IMR-90 (cell line): Measurements from ENCODE around the gene CMSS1. TPM values are rescaled to one million over a fixed set of nuclear protein-coding genes. Genes with fewer than 3 reads are reported as not detected.
A peak's percentile ranks its signal among the peaks of the same experiment; 100 is the strongest.

Source experiments
- ATAC-seq: fragments of 200-7000 bp; cut with Tn5 transposase; 2 replicates; pipeline ENCODE4 v1.9.1; 2020; ENCODE audit warnings: low read depth, mild to moderate bottlenecking, moderate library complexity
- Bru-seq: library from RNA; stranded (reverse); fragments of 400-500 nt; gene quantifications from one replicate; lab custom pipeline; 2021; lab: Mats Ljungman, UMichigan
- BruChase-seq, 2 experiments: library from RNA; stranded (reverse); fragments of 400-500 nt; gene quantifications; one replicate each; lab custom pipeline; 2021; lab: Mats Ljungman, UMichigan
- BruUV-seq: library from RNA; stranded (reverse); fragments of 400-500 nt; replicated peaks from 2 replicates; lab custom pipeline; 2021; lab: Mats Ljungman, UMichigan
- CTCF ChIA-PET: fragments of 300-600 bp; formaldehyde crosslinking; extraction: SDS; loops from one replicate; lab custom pipeline; 2021; ENCODE audit warnings: antibody characterized with exemption; lab: Yijun Ruan, JAX
- POLR2A ChIA-PET: fragments of 300-600 bp; sonication (Branson Sonifier 250); formaldehyde crosslinking; loops from one replicate; lab custom pipeline; 2022; ENCODE audit warnings: antibody characterized with exemption; ENCODE audit not compliant: unreplicated experiment; lab: Charles Lee
- DNase-seq: peaks from one replicate; pipeline ENCODE4 v3.0.0; 2013
- H2AFZ ChIP-seq: replicated peaks from 2 replicates; pipeline ENCODE3; 2013; ENCODE audit warnings: low read length, mild to moderate bottlenecking; ENCODE audit not compliant: poor library complexity
- H2AK5ac ChIP-seq: 2 replicates; pipeline ENCODE4 v1.6.1; 2013; ENCODE audit warnings: low read depth, low read length, inconsistent platforms
- H2AK9ac ChIP-seq: replicated peaks from 2 replicates; pipeline ENCODE3; 2013; ENCODE audit warnings: mild to moderate bottlenecking, low read depth, low read length, moderate library complexity; ENCODE audit not compliant: poor library complexity
- H2BK120ac ChIP-seq: 2 replicates; pipeline ENCODE4 v1.6.1; 2013; ENCODE audit warnings: low read depth, low read length, inconsistent platforms
- H2BK15ac ChIP-seq: 3 replicates; pipeline ENCODE4 v1.6.1; 2013; ENCODE audit warnings: low read depth, low read length, inconsistent platforms
- H2BK20ac ChIP-seq: 2 replicates; pipeline ENCODE4 v1.6.1; 2013; ENCODE audit warnings: low read depth, mild to moderate bottlenecking, inconsistent platforms, low read length, moderate library complexity
- H2BK5ac ChIP-seq: 2 replicates; pipeline ENCODE4 v1.6.1; 2013; ENCODE audit warnings: mild to moderate bottlenecking, low read depth, low read length, inconsistent platforms; ENCODE audit not compliant: poor library complexity, severe bottlenecking
- H3K14ac ChIP-seq: replicated peaks from 2 replicates; pipeline ENCODE4 v1.6.1; 2013; ENCODE audit warnings: low read depth, low read length, inconsistent platforms
- H3K18ac ChIP-seq: 2 replicates; pipeline ENCODE4 v1.6.1; 2013; ENCODE audit warnings: low read depth, low read length, control low read depth
- H3K23ac ChIP-seq: 2 replicates; pipeline ENCODE4 v1.6.1; 2013; ENCODE audit warnings: low read depth, low read length, inconsistent platforms
- H3K27ac ChIP-seq: 2 replicates; pipeline ENCODE4 v1.5.1; 2013; ENCODE audit warnings: mild to moderate bottlenecking, control low read depth, low read length; ENCODE audit not compliant: insufficient read depth
- H3K27me3 ChIP-seq: 2 replicates; pipeline ENCODE4 v1.6.1; 2013; ENCODE audit warnings: low read length; ENCODE audit not compliant: control insufficient read depth, insufficient read depth
- H3K36me3 ChIP-seq: 2 replicates; pipeline ENCODE4 v1.6.1; 2013; ENCODE audit warnings: low read length, mixed read lengths; ENCODE audit not compliant: control insufficient read depth, insufficient read depth
- H3K4ac ChIP-seq: 2 replicates; pipeline ENCODE4 v1.6.1; 2013; ENCODE audit warnings: low read depth, low read length, inconsistent platforms
- H3K4me1 ChIP-seq: 2 replicates; pipeline ENCODE4 v1.6.1; 2013; ENCODE audit warnings: low read length, mixed read lengths; ENCODE audit not compliant: control insufficient read depth, insufficient read depth
- H3K4me2 ChIP-seq: 2 replicates; pipeline ENCODE4 v1.6.1; 2013; ENCODE audit warnings: low read depth, mild to moderate bottlenecking, control low read depth, low read length, moderate library complexity
- H3K4me3 ChIP-seq: 2 replicates; pipeline ENCODE4 v1.5.1; 2013; ENCODE audit warnings: low read depth, mild to moderate bottlenecking, control low read depth, low read length, moderate library complexity; ENCODE audit not compliant: insufficient read depth
- H3K56ac ChIP-seq: 2 replicates; pipeline ENCODE4 v1.6.1; 2013; ENCODE audit warnings: low read length, inconsistent platforms; ENCODE audit not compliant: insufficient read depth; ENCODE audit errors: extremely low read depth
- H3K79me1 ChIP-seq, 2 experiments: 2 replicates each; pipeline ENCODE4 v1.6.1; 2013; ENCODE audit warnings: low read length in 2 of 2, inconsistent platforms in 1 of 2, low read depth in 1 of 2
- H3K9ac ChIP-seq: 2 replicates; pipeline ENCODE4 v1.6.1; 2013; ENCODE audit warnings: low read depth, low read length, control low read depth
- H3K9me1 ChIP-seq: 2 replicates; pipeline ENCODE4 v1.6.1; 2013; ENCODE audit warnings: low read length, inconsistent platforms; ENCODE audit not compliant: insufficient read depth
- H3K9me3 ChIP-seq: 2 replicates; pipeline ENCODE4 v1.6.1; 2013; ENCODE audit warnings: low read length; ENCODE audit not compliant: control insufficient read depth, insufficient read depth
- H4K20me1 ChIP-seq: 2 replicates; pipeline ENCODE4 v1.6.1; 2013; ENCODE audit warnings: low read length, inconsistent platforms; ENCODE audit not compliant: insufficient read depth
- H4K5ac ChIP-seq: 2 replicates; pipeline ENCODE4 v1.6.1; 2013; ENCODE audit warnings: mild to moderate bottlenecking, low read depth, low read length, control low read depth
- H4K8ac ChIP-seq, 2 experiments: 2 replicates each; pipeline ENCODE4 v1.6.1; 2013; ENCODE audit warnings: low read depth in 2 of 2, low read length in 2 of 2, control low read depth in 1 of 2, inconsistent platforms in 1 of 2
- H4K91ac ChIP-seq: 2 replicates; pipeline ENCODE4 v1.6.1; 2013; ENCODE audit warnings: low read depth, low read length, inconsistent platforms; ENCODE audit not compliant: insufficient read depth
- BHLHE40 ChIP-seq: fragments of 150-350 bp; IDR thresholded peaks from 2 replicates; pipeline ENCODE4 v1.6.1; 2016; ENCODE audit warnings: mild to moderate bottlenecking, low read depth, low read length
- CEBPB ChIP-seq: IDR thresholded peaks from 2 replicates; pipeline ENCODE4 v1.6.1; 2012; ENCODE audit warnings: low read depth, low read length, improper control_type of control experiment
- CHD1 ChIP-seq: IDR thresholded peaks from 2 replicates; pipeline ENCODE4 v1.6.1; 2012; ENCODE audit warnings: low read depth, low read length, improper control_type of control experiment
- FOS ChIP-seq: fragments of 150-350 bp; IDR thresholded peaks from 2 replicates; pipeline ENCODE4 v1.6.1; 2016; ENCODE audit warnings: low read depth, low read length
- MAZ ChIP-seq: IDR thresholded peaks from 2 replicates; pipeline ENCODE4 v1.6.1; 2012; ENCODE audit warnings: low read depth, mild to moderate bottlenecking, low read length, improper control_type of control experiment, moderate library complexity, borderline replicate concordance
- MXI1 ChIP-seq: IDR thresholded peaks from 2 replicates; pipeline ENCODE4 v1.6.1; 2012; ENCODE audit warnings: low read depth, mild to moderate bottlenecking, low read length, moderate library complexity, borderline replicate concordance
- NFE2L2 ChIP-seq: fragments of 150-350 bp; IDR thresholded peaks from 2 replicates; pipeline ENCODE4 v1.6.1; 2016; ENCODE audit warnings: low read depth, mild to moderate bottlenecking, low read length
- POLR2A ChIP-seq: IDR thresholded peaks from 2 replicates; pipeline ENCODE4 v1.6.1; 2012; ENCODE audit warnings: mild to moderate bottlenecking, low read depth, low read length
- RAD21 ChIP-seq: IDR thresholded peaks from 2 replicates; pipeline ENCODE4 v1.6.1; 2012; ENCODE audit warnings: low read length, improper control_type of control experiment
- SMC3 ChIP-seq: fragments of 150-350 bp; IDR thresholded peaks from 2 replicates; pipeline ENCODE4 v1.6.1; 2016; ENCODE audit warnings: low read depth, mild to moderate bottlenecking, antibody characterized with exemption, low read length, moderate library complexity
- WGBS, 2 experiments: methylation state at CpG; one replicate each; pipeline versions ENCODE4 v1.1.5 to v1.1.7; 2013; ENCODE audit warnings: missing lambda C conversion rate in 2 of 2; ENCODE audit not compliant: insufficient read length in 1 of 2; ENCODE audit errors: extremely low coverage in 2 of 2; 5-methylcytosine and 5-hydroxymethylcytosine counted together
- dilution Hi-C: fragments of 300-500 bp; cut with HindIII; formaldehyde crosslinking; loops from one replicate; pipeline ENCODE4 v1.14.3; 2018; ENCODE audit warnings: low sequenced_read_pairs; ENCODE audit not compliant: unreplicated experiment
- in situ Hi-C: fragments of 300-500 bp; cut with MboI; formaldehyde crosslinking; loops from 3 replicates; pipeline ENCODE4 v1.14.3; 2019; ENCODE audit warnings: low sequenced_read_pairs, inconsistent platforms, mixed read lengths
- intact Hi-C: fragments of 100-400 bp; cut with micrococcal nuclease; formaldehyde crosslinking; loops from 2 replicates; pipeline ENCODE4 v1.10.0; 2022
- long read RNA-seq: library from polyadenylated mRNA; unstranded; transcript quantifications from one replicate; pipeline ENCODE4 v2.0.0, GENCODE V29; 2021; ENCODE audit not compliant: unreplicated experiment
- polyA plus RNA-seq, 3 experiments: library from polyadenylated mRNA; depleted of rRNA; stranded (reverse); fragments of >200 nt; gene quantifications; 2 replicates each; pipeline ENCODE4 v1.2.3, GENCODE V29; 2012; ENCODE audit warnings: low replicate concordance in 1 of 3
- total RNA-seq: library from RNA; depleted of rRNA; stranded (reverse); fragments of >200 nt; gene quantifications from 2 replicates; pipeline ENCODE4 v1.2.3, GENCODE V29; 2012; rRNA removed
- TF ChIP-seq, protein P1 (sequence below): conservative IDR thresholded peaks from 2 replicates; pipeline ENCODE4 v1.5.1; 2012; ENCODE audit warnings: mild to moderate bottlenecking, low read depth, low read length, improper control_type of control experiment

CMSS1 gene
- total RNA-seq (13.6 and 18.1 TPM in 2 replicates), polyA plus RNA-seq (2012; rRNA removed) (10.0 and 12.5 TPM in 2 replicates), Bru-seq, nascent RNA (percentile 58 among the genes with signal in this experiment), BruChase-seq, experiment 1, labeled RNA remaining after a 6-hour chase (percentile 47 among the genes with signal in this experiment), BruChase-seq, experiment 2, labeled RNA remaining after a 2-hour chase (percentile 61 among the genes with signal in this experiment)
- polyA plus RNA-seq (2012; cell fraction: cytosol; rRNA removed), result 2.1 and 2.2 TPM in 2 replicates
- polyA plus RNA-seq (2012; cell fraction: nucleus; rRNA removed; ENCODE audit: low replicate concordance), result 0.51 and 4.4 TPM in 2 replicates
- long read RNA-seq, partial matches to known transcripts, result 1 of 4 reads
- long read RNA-seq, other reads (novel, unspliced or antisense), result 3 of 4 reads

DNA sequence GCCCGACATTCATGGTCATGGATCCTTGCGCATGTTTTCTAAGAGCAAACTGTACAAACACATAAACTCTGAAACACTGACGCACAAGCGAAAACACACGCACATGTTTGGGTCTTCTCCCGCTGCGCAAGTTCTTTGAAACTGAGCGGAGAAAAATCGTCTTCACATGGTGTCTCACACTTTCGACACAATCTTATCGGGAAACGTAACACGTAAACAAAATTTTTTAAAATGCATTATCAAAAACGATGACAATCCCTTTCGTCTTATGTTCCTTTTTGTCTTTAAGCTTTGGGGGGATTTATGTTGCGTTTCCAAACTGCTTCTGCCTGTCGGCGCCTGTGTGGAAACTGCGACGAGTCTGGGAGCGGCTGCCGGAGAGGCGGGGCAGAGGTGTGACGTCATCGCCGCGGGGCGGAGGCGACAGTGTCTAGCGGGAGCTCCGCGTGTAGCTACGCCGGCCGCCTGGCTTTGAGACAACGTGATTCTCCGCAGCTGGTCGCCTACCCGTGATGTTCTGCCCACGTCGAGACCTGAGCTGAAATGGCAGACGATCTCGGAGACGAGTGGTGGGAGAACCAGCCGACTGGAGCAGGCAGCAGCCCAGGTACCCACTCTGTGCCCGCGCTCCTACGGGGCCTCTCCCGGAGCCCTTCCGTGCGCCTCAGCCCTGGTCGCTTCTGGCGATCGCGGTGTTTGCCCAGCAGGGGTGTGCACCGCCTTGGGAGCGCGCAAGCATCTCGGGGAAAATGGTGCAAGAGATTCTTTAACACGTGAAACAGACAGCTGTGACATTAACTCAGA, at the start of gene CMSS1:
TSS of gene CMSS1 (plus strand) at position 426 of the 804 bp plus-strand sequence.
- Histone ChIP-seq H2AK5ac (no peak within 1 kb of the TSS), H3K27ac (peak within 1 kb of the TSS; percentile 94), H2BK15ac (peak within 1 kb of the TSS; percentile 94; the same call in 2 of the 3 replicates), H3K9me1 (no peaks in the 10 kb centered on the region; the same call in 1 of the 2 replicates), H4K91ac (peak within 1 kb of the TSS; percentile 81), H4K20me1 (no peaks in the 10 kb centered on the region), H3K18ac (peak within 1 kb of the TSS; percentile 91), H3K9ac (peak within 1 kb of the TSS; percentile 93), H3K4ac (peak within 1 kb of the TSS; percentile 91), H2AK9ac (peak within 1 kb of the TSS; percentile 7), H2BK120ac (peak within 1 kb of the TSS; percentile 98), H2BK20ac (peak within 1 kb of the TSS; percentile 95), H4K8ac (peak within 1 kb of the TSS; percentile 67 to 95), H3K4me1 (peaks cover 2% of the 10 kb centered on the region), H3K79me1 (peaks cover 12 to 27% of the 10 kb centered on the region in 2 experiments; a peak in 3 of 4 replicates), H2AFZ (peak within 1 kb of the TSS; percentile 93), H4K5ac (peak within 1 kb of the TSS; percentile 84), H3K4me2 (peak within 1 kb of the TSS; percentile 74), H3K36me3 (no peaks in the 10 kb centered on the region), H3K9me3 (no peaks in the 10 kb centered on the region), H3K23ac (peak within 1 kb of the TSS; percentile 93), H3K56ac (peak within 1 kb of the TSS; percentile 100), H3K27me3 (no peaks in the 10 kb centered on the region), H3K14ac (peak within 1 kb of the TSS; percentile 98), H2BK5ac (peak within 1 kb of the TSS; percentile 94), H3K4me3 (peak within 1 kb of the TSS; percentile 92)
- no TSS peak for BruUV-seq
- TF ChIP-seq POLR2A (peak; percentile 88), CEBPB (peak; percentile 65), CHD1 (peak; percentile 84; the same call in 1 of the 2 replicates), SMC3 (no peak), FOS (peak; percentile 36; the same call in 1 of the 2 replicates), BHLHE40 (peak; percentile 18; the same call in 1 of the 2 replicates), RAD21 (0 out of 2 replicates have a peak, but pooled peaks have one; percentile 4), MXI1 (peak; percentile 98), MAZ (peak; percentile 7; the same call in 1 of the 2 replicates), NFE2L2 (no peak)
- TF ChIP-seq, protein P1, sequence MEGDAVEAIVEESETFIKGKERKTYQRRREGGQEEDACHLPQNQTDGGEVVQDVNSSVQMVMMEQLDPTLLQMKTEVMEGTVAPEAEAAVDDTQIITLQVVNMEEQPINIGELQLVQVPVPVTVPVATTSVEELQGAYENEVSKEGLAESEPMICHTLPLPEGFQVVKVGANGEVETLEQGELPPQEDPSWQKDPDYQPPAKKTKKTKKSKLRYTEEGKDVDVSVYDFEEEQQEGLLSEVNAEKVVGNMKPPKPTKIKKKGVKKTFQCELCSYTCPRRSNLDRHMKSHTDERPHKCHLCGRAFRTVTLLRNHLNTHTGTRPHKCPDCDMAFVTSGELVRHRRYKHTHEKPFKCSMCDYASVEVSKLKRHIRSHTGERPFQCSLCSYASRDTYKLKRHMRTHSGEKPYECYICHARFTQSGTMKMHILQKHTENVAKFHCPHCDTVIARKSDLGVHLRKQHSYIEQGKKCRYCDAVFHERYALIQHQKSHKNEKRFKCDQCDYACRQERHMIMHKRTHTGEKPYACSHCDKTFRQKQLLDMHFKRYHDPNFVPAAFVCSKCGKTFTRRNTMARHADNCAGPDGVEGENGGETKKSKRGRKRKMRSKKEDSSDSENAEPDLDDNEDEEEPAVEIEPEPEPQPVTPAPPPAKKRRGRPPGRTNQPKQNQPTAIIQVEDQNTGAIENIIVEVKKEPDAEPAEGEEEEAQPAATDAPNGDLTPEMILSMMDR, result peak; percentile 22; the same call in 1 of the 2 replicates
- intact Hi-C loops (no loop called here), dilution Hi-C loops (no loop called here), in situ Hi-C loops (no loop called here)
- ATAC-seq (peak; percentile 96), DNase-seq (peak; percentile 90)
- 1% methylated on average over 28 of the region's 60 CpGs; no CpG with 5 or more reads in 1 of the 2 experiments for WGBS, 2 experiments
- CTCF ChIA-PET, result interaction anchor here (0.8 kb wide), 1 partner anchor 10 kb away, joined by 3 read pairs; no protein-coding TSS in a partner anchor
- POLR2A ChIA-PET, result no interaction called here
